ENCODE results near the gene ARAP1.

DNA sequence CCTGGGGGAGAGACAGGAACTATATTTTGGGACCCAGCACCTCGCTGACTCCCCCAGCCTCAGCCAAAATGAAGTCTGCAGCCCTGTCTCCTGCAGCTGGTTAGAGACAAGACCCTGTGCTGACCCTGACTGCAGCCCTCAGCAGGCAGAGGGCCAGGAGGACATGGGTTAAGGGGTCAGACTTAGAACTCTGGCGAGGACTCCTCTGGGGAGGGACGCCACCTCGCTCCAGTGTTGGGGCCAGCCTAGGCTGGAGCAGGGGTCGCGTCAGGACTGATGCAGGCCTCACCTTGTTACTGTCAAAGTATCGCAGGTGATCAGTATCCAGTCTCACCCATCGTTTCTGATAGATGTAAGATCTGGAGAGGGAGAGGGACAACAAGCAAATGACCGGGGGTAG, 41.1 kb downstream of the ARAP1 start:
- TF ChIP-seq, protein P1, sequence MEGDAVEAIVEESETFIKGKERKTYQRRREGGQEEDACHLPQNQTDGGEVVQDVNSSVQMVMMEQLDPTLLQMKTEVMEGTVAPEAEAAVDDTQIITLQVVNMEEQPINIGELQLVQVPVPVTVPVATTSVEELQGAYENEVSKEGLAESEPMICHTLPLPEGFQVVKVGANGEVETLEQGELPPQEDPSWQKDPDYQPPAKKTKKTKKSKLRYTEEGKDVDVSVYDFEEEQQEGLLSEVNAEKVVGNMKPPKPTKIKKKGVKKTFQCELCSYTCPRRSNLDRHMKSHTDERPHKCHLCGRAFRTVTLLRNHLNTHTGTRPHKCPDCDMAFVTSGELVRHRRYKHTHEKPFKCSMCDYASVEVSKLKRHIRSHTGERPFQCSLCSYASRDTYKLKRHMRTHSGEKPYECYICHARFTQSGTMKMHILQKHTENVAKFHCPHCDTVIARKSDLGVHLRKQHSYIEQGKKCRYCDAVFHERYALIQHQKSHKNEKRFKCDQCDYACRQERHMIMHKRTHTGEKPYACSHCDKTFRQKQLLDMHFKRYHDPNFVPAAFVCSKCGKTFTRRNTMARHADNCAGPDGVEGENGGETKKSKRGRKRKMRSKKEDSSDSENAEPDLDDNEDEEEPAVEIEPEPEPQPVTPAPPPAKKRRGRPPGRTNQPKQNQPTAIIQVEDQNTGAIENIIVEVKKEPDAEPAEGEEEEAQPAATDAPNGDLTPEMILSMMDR (IDR thresholded peaks at IDR 0.05 in 8 of 11, conservative IDR thresholded peaks at IDR 0.05 in 3 of 11) = no peak
- TF ChIP-seq POLR2A (IDR thresholded peaks at IDR 0.05) = no peak

All from spleen (tissue), 7 donors.